ENCODE measurements around the gene PLA1A. TPM values are rescaled to one million over a fixed set of nuclear protein-coding genes. Genes with fewer than 3 reads are reported as not detected.
"Not testable (repeated sequence)": the region's sequence is repeated elsewhere in the genome, so short reads cannot be mapped to it uniquely, and the experiment has no call there.

PLA1A gene
- not detected for polyA plus RNA-seq (2013, experiment 1 of 4)
- 0.21 TPM for polyA plus RNA-seq (2013, experiment 2 of 4)
- polyA plus RNA-seq (2013, experiment 3 of 4), result 0.21 TPM
- not detected for polyA plus RNA-seq (2013, experiment 4 of 4)

- H3K9me3 ChIP-seq (ENCODE audit: control insufficient read depth, low read length), result no peaks in the 10 kb centered on the region
- no peak within 1 kb of the TSS for H3K27ac ChIP-seq (ENCODE audit: insufficient read depth, low read depth, low read length, poor library complexity, severe bottlenecking)
- H3K27me3 ChIP-seq (ENCODE audit: control insufficient read depth, insufficient read depth, low read length, poor library complexity, severe bottlenecking), result no peaks in the 10 kb centered on the region
- WGBS, 2 experiments, result 91 to 92% methylated on average over 6 to 7 of the region's 7 CpGs
- H3K4me3 ChIP-seq (ENCODE audit: insufficient read depth, low read depth, low read length), result no peak within 1 kb of the TSS
- H3K4me1 ChIP-seq (ENCODE audit: control insufficient read depth, insufficient read depth, low read length), result no peaks in the 10 kb centered on the region
- H3K36me3 ChIP-seq (ENCODE audit: control insufficient read depth, insufficient read depth, low read length), result no peaks in the 10 kb centered on the region
These were observed at the start of gene PLA1A for GRCh38 chr3:119597548-119598288. Gene PLA1A (plus strand): TSS chr3:119597885. CDS start chr3:119597914, 29 bp downstream.

GRCh38 chr3:119548341-119548740, 49.3 kb upstream of the PLA1A start:
- no peak overlapping the region for H3K4me3 ChIP-seq (ENCODE audit: insufficient read depth, low read depth, low read length)
- whole genome bisulfite sequencing, 2 experiments, result 90 to 91% methylated on average over 3 of the region's 3 CpGs
- H3K36me3 ChIP-seq (ENCODE audit: control insufficient read depth, insufficient read depth, low read length), result no peaks in the 10 kb centered on the region
- H3K27ac ChIP-seq (ENCODE audit: insufficient read depth, low read depth, low read length, poor library complexity, severe bottlenecking), result no peak overlapping the region
- no peaks in the 10 kb centered on the region for H3K9me3 ChIP-seq (ENCODE audit: control insufficient read depth, low read length)
- no peaks in the 10 kb centered on the region for H3K4me1 ChIP-seq (ENCODE audit: control insufficient read depth, insufficient read depth, low read length)
- no peaks in the 10 kb centered on the region for H3K27me3 ChIP-seq (ENCODE audit: control insufficient read depth, insufficient read depth, low read length, poor library complexity, severe bottlenecking)

- H3K9me3 ChIP-seq (ENCODE audit: control insufficient read depth, low read length), result no peaks in the 10 kb centered on the region
- WGBS, 2 experiments, result 94% methylated on average over 9 of the region's 9 CpGs
These were observed 47.3 kb upstream of the PLA1A start for GRCh38 chr3:119550192-119550910.

GRCh38 chr3:119551598-119551997, 46.1 kb upstream of the PLA1A start:
- H3K27ac ChIP-seq (ENCODE audit: insufficient read depth, low read depth, low read length, poor library complexity, severe bottlenecking), result no peak overlapping the region
- no peaks in the 10 kb centered on the region for H3K4me1 ChIP-seq (ENCODE audit: control insufficient read depth, insufficient read depth, low read length)
- H3K36me3 ChIP-seq (ENCODE audit: control insufficient read depth, insufficient read depth, low read length), result no peaks in the 10 kb centered on the region
- no peak overlapping the region for H3K4me3 ChIP-seq (ENCODE audit: insufficient read depth, low read depth, low read length)
- no peaks in the 10 kb centered on the region for H3K9me3 ChIP-seq (ENCODE audit: control insufficient read depth, low read length)
- WGBS, 2 experiments, result 90 to 91% methylated on average over 5 of the region's 5 CpGs
- H3K27me3 ChIP-seq (ENCODE audit: control insufficient read depth, insufficient read depth, low read length, poor library complexity, severe bottlenecking), result no peaks in the 10 kb centered on the region

More at GRCh38 chr3:119550192-119550910, 47.3 kb upstream of the PLA1A start:
- Histone ChIP-seq H3K36me3 (ENCODE audit: control insufficient read depth, insufficient read depth, low read length) (no peaks in the 10 kb centered on the region), H3K4me1 (ENCODE audit: control insufficient read depth, insufficient read depth, low read length) (no peaks in the 10 kb centered on the region), H3K4me3 (ENCODE audit: insufficient read depth, low read depth, low read length) (no peak overlapping the region), H3K27me3 (ENCODE audit: control insufficient read depth, insufficient read depth, low read length, poor library complexity, severe bottlenecking) (no peaks in the 10 kb centered on the region), H3K27ac (ENCODE audit: insufficient read depth, low read depth, low read length, poor library complexity, severe bottlenecking) (no peak overlapping the region)

GRCh38 chr3:119552928-119553327, 44.8 kb upstream of the PLA1A start:
- not testable (repeated sequence) for H3K4me3 ChIP-seq (ENCODE audit: insufficient read depth, low read depth, low read length); H3K36me3 ChIP-seq (ENCODE audit: control insufficient read depth, insufficient read depth, low read length); H3K27me3 ChIP-seq (ENCODE audit: control insufficient read depth, insufficient read depth, low read length, poor library complexity, severe bottlenecking); H3K27ac ChIP-seq (ENCODE audit: insufficient read depth, low read depth, low read length, poor library complexity, severe bottlenecking); H3K4me1 ChIP-seq (ENCODE audit: control insufficient read depth, insufficient read depth, low read length); H3K9me3 ChIP-seq (ENCODE audit: control insufficient read depth, low read length)
- 91 to 95% methylated on average over 5 to 6 of the region's 6 CpGs for WGBS, 2 experiments

- Histone ChIP-seq H3K27ac (ENCODE audit: insufficient read depth, low read depth, low read length, poor library complexity, severe bottlenecking) (no peak overlapping the region), H3K27me3 (ENCODE audit: control insufficient read depth, insufficient read depth, low read length, poor library complexity, severe bottlenecking) (no peaks in the 10 kb centered on the region), H3K4me1 (ENCODE audit: control insufficient read depth, insufficient read depth, low read length) (peaks cover 7% of the 10 kb centered on the region), H3K36me3 (ENCODE audit: control insufficient read depth, insufficient read depth, low read length) (no peaks in the 10 kb centered on the region), H3K9me3 (ENCODE audit: control insufficient read depth, low read length) (no peaks in the 10 kb centered on the region), H3K4me3 (ENCODE audit: insufficient read depth, low read depth, low read length) (no peak overlapping the region)
- 75 to 79% methylated on average over 5 of the region's 5 CpGs for WGBS, 2 experiments
These were observed 43.8 kb upstream of the PLA1A start for GRCh38 chr3:119553823-119554415.

- H3K9me3 ChIP-seq (ENCODE audit: control insufficient read depth, low read length), result no peaks in the 10 kb centered on the region
- WGBS, 2 experiments, result 91% methylated on average over 4 of the region's 4 CpGs
These were observed 42.4 kb upstream of the PLA1A start for GRCh38 chr3:119555309-119555735.

GRCh38 chr3:119555929-119556328, 41.8 kb upstream of the PLA1A start:
- Histone ChIP-seq H3K27ac (ENCODE audit: insufficient read depth, low read depth, low read length, poor library complexity, severe bottlenecking) (no peak overlapping the region), H3K4me3 (ENCODE audit: insufficient read depth, low read depth, low read length) (no peak overlapping the region), H3K27me3 (ENCODE audit: control insufficient read depth, insufficient read depth, low read length, poor library complexity, severe bottlenecking) (no peaks in the 10 kb centered on the region), H3K4me1 (ENCODE audit: control insufficient read depth, insufficient read depth, low read length) (peaks cover 7% of the 10 kb centered on the region), H3K9me3 (ENCODE audit: control insufficient read depth, low read length) (no peaks in the 10 kb centered on the region), H3K36me3 (ENCODE audit: control insufficient read depth, insufficient read depth, low read length) (no peaks in the 10 kb centered on the region)
- 77 to 95% methylated on average over 1 of the region's 1 CpG for WGBS, 2 experiments

More at GRCh38 chr3:119555309-119555735, 42.4 kb upstream of the PLA1A start:
- H3K27me3 ChIP-seq (ENCODE audit: control insufficient read depth, insufficient read depth, low read length, poor library complexity, severe bottlenecking), result no peaks in the 10 kb centered on the region
- H3K4me1 ChIP-seq (ENCODE audit: control insufficient read depth, insufficient read depth, low read length), result peaks cover 7% of the 10 kb centered on the region
- H3K27ac ChIP-seq (ENCODE audit: insufficient read depth, low read depth, low read length, poor library complexity, severe bottlenecking), result no peak overlapping the region
- no peak overlapping the region for H3K4me3 ChIP-seq (ENCODE audit: insufficient read depth, low read depth, low read length)
- no peaks in the 10 kb centered on the region for H3K36me3 ChIP-seq (ENCODE audit: control insufficient read depth, insufficient read depth, low read length)

GRCh38 chr3:119557192-119557876, 40.4 kb upstream of the PLA1A start:
- WGBS, 2 experiments, result 93 to 94% methylated on average over 7 of the region's 7 CpGs
- H3K36me3 ChIP-seq (ENCODE audit: control insufficient read depth, insufficient read depth, low read length), result no peaks in the 10 kb centered on the region
- H3K27me3 ChIP-seq (ENCODE audit: control insufficient read depth, insufficient read depth, low read length, poor library complexity, severe bottlenecking), result no peaks in the 10 kb centered on the region

More at GRCh38 chr3:119557192-119557876, 40.4 kb upstream of the PLA1A start:
- Histone ChIP-seq H3K4me3 (ENCODE audit: insufficient read depth, low read depth, low read length) (no peak overlapping the region), H3K4me1 (ENCODE audit: control insufficient read depth, insufficient read depth, low read length) (peaks cover 7% of the 10 kb centered on the region), H3K27ac (ENCODE audit: insufficient read depth, low read depth, low read length, poor library complexity, severe bottlenecking) (no peak overlapping the region), H3K9me3 (ENCODE audit: control insufficient read depth, low read length) (no peaks in the 10 kb centered on the region)
